GM21423 (cell line): ENCODE measurements around the gene MSLN.

Source experiments
- ATAC-seq: cut with Tn5 transposase; IDR thresholded peaks from one replicate; pipeline ENCODE4 v1.9.1; 2021; ENCODE audit warnings: mild to moderate bottlenecking, moderate library complexity; ENCODE audit not compliant: unreplicated experiment

Gene MSLN

DNA sequence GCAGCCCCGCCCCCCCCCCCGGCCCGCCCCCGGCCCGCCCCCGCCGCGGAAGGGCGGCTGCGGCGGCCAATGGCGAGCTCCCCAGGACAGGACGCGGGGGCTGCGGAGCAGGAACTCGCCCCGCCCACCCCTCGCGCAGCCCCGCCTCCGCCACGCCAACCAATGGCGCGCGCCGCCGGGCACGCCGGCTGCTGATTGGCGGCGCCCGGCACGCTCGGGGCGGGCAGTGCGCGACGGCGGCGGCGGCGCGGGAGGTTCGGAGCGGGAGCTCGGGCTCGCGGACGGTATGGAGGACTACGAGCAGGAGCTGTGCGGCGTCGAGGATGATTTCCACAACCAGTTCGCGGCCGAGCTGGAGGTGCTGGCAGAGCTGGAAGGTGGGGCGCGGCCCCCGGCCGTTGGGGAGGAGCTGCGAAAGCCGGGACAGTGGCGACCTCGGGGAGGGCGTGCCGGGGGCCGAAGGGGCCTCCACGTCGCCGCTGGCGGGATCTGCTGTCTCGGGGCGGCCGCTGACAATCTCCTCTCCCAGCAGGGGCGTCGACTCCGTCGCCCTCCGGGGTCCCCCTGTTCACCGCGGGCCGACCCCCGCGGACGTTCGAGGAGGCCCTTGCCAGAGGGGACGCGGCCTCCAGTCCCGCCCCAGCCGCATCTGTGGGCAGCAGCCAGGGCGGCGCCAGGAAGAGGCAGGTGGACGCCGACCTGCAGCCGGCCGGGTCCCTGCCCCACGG is 28.0 kb downstream of the MSLN start, which contains the start of gene CHTF18:
TSS of gene CHTF18 (plus strand) at position 222 of the 728 bp plus-strand sequence. CDS start at position 287, 65 bp downstream.
- peak; percentile 73 for ATAC-seq

DNA sequence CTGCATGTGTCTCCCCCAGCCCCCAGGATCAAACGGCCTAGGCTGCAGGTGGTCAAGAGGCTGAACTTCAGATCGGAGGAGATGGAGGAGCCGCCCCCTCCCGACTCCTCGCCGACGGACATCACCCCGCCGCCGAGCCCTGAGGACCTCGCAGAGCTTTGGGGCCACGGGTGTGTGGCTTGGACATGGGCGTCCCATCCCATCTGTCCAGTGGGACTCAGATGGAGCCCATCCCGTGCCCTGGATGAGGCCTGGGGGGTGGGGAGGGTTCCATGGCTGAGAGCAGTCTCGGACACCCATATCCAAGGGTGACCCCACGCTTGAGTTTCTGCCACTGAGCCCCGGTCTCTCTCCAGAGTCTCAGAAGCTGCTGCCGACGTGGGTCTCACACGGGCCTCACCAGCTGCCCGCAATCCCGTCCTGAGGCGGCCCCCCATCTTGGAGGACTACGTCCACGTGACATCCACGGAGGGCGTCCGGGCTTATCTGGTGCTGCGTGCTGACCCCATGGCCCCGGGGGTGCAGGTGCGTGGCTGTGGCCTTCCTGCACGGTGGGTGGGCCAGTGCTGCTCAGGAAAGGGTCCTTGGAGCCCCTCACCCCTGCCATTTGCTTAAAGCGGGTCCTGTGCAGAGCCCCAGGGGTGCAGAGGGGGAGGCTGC is 28.8 kb downstream of the MSLN start:
- no peak for ATAC-seq

DNA sequence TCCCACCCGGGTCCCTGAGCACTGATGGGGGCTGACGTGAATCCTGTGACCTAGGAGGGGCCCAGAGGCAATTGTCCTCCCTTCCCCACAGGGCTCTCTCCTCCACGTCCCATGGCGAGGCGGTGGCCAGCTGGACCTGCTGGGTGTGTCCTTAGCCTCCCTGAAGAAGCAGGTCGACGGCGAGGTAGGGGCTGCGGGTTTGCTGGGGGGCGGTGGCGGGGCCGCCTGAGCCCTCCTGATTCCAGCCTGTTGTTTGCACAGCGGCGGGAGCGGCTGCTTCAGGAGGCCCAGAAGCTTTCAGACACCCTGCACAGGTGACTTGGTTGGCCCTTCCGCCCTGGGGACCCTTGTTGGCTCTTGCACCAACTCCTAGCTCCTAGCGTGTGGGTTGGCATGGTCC is 29.6 kb downstream of the MSLN start:
- ATAC-seq: no peak

DNA sequence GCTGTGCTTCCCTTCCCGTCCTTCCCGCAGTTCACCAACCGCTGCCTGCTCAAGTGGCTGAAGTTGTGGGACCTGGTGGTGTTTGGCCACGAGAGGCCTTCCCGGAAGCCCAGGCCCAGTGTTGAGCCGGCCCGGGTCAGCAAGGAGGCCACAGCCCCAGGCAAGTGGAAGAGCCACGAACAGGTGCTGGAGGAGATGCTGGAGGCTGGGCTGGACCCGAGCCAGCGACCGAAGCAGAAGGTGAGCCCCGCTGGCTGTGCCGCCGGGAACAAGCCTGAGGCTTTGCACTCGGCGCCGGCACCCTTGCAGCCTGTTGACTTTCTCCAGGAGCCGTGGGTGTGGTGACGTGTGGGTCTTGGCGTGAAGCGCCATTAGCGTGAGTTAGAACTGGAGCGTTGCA is 30.6 kb downstream of the MSLN start:
- ATAC-seq: no peak

DNA sequence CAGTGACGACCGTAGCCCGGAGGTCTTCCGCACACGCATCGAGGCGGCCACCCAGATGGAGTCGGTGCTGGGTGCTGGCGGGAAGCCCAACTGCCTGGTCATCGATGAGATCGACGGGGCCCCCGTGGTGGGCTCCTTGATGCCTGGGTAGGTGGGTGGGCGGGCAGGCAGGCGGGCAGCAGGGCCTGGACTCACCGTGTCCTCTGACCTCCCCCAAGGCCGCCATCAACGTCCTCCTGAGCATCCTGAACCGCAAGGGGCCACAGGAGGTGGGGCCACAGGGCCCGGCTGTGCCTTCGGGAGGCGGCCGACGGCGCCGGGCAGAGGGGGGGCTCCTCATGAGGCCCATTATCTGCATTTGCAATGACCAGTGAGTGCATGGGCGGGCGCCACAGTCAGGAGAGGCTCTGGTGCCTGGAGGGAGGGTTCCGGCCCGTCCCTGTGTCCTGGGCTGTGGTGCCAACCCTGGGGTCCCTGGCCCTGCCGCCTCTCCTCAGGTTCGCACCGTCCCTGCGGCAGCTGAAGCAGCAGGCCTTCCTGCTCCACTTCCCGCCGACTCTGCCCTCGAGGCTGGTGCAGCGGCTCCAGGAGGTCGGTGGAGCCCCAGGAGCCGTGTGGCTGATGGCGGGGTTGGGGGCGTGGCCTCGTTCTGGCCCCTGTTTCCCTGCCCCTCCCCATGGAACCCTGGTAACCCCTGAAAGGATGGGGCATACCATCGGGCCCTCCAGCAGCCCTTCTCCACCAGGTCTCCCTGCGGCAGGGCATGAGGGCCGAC is 31.9 kb downstream of the MSLN start:
- no peak for ATAC-seq

DNA sequence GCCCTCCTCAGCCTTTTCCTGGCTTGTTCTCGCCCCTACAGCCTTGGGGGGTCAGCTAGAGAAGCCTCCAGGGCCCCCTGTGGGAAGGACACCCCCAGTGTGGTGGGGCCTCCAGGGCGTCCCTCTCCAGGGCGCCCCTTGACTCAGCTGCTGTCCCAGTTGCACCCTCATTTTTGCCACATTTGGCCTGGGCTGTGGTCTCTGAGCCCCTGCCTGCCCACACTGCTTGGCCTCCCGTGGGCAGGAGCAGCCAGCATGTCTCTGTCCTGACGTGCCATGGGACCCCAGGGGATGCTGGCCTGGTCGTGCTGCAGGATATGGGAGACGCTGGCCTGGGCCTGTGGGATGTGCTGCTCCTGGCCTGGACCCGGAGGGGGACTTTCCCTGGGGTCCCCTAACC is 32.9 kb downstream of the MSLN start:
- no peak for ATAC-seq

DNA sequence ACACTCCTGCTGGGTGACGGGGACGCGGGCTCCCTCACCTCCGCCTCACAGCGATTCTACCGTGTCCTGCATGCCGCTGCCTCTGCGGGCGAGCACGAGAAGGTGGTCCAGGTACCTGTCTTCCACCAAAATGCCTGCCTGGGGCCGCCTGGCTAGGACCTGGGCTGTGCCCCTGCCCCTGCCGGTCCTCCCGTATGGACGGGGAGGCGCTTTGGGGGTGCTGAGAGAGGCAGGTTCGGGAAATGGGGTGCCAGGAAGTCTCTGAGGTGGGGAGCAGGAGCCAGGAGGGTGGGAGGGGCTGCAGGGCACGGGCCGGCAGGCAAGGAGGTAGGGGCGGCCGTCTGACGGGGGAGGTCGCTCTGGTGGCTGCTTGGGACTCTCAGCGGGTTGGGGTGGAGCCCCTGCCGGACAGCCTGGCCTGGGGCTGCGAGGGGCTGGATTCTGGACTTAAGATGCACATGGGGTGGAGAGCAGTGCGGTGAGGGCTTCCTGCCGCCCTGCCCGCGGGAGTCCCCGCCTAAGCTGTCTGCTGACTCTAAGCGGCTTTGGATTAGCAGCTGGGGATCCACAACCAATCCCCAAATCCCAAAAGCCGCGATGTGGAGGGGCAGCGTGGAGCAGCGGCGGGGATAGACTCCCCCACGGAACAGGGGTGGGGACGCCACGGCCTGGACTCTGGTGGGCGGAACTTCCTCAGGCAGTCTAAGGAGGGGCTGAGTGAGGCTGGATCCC is 33.7 kb downstream of the MSLN start:
- ATAC-seq: no peak

DNA sequence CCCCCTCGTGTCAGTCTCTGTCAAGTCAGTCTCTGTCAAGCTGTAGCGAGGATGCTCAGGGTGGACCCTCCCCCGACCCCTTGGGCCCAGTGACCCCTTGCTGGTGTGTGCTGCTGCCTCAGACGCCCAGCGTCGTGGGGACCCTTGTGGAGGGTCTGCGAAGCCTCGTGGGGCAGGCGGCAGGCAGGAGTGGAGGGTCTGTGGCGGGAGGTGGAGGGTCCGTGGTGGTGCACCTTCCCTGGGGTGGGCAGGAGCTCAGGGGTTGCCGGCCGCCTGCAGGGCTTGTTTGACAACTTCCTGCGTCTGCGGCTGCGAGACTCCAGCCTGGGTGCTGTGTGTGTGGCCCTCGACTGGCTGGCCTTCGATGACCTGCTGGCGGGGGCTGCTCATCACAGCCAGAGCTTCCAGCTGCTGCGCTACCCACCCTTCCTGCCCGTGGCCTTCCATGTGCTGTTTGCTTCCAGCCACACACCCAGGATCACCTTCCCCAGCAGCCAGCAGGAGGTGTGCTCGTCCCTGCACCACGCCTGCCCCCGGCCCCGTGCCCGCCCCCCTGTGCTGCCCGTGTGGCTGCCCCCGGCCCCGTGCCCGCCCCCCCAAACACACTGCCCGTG is 34.4 kb downstream of the MSLN start:
- no peak for ATAC-seq

DNA sequence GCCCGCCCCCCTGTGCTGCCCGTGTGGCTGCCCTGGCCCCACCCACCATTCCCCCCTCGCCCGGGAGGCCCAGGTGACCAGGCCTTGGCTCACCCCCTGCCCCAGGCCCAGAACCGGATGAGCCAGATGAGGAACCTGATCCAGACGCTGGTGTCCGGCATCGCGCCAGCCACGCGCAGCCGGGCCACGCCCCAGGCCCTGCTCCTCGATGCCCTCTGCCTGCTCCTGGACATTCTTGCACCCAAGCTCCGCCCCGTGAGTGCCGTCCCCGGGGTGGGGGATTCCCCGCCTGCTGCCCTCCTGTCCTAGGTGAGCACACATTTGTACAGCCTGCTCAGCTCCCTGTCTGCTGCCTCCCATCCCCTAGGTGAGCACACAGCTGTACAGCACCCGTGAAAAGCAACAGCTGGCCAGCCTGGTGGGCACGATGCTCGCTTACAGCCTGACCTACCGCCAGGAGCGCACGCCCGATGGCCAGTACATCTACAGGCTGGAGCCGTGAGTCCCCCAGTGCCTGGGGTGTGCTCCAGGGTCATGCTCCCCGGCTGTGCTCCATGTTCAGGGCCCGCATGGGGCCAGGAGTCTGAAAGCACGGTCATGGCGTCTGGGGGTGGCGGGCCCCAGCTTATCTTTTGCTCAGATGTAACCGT is 35.2 kb downstream of the MSLN start:
- ATAC-seq: no peak

DNA sequence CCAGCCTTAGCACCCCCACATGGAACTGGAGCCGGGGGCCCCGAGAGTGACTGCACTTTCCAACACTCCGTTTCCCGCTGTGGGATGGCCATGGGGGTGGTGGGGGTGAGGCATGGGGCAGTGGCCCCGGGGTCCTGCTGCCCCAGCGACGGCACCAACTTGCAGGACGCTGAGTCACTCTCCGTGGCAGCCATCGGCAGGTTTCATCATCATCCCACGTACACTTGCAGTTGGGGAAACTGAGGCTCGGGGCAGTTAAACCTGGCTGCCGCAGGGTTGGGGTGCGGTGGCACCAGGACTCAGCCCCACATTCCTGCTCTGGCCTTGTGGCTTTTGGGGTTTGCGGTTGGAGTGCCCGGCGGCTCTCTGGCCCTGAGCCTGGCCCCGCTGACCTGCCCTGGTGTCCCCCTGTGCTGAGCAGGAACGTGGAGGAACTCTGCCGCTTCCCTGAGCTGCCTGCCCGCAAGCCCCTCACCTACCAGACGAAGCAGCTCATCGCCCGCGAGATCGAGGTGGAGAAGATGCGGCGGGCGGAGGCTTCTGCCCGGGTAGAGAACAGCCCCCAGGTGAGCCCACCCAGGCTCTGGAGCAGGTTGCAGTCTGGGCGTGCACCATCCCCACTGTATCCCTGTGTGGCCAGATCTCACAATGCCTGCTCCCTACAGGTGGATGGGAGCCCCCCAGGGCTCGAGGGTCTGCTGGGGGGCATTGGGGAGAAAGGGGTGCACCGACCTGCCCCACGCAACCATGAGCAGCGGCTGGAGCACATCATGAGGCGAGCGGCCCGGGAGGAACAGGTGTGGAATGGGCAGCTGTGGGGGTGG is 36.0 kb downstream of the MSLN start:
- no peak for ATAC-seq

DNA sequence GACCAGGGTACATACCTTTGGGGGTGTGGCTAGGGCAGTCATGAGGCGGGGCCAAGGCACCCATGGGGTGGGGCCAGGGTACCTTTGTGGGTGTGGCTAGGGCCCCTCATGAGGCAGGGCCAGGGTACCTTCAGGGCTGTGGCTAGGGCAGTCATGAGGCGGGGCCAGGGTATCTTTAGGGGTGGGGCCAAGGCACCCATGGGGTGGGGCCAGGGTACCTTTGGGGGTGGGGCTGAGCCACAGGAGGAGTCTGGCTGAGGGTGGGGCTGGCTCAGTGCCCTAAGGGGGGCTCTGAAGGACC is 36.5 kb downstream of the MSLN start:
- ATAC-seq: no peak

DNA sequence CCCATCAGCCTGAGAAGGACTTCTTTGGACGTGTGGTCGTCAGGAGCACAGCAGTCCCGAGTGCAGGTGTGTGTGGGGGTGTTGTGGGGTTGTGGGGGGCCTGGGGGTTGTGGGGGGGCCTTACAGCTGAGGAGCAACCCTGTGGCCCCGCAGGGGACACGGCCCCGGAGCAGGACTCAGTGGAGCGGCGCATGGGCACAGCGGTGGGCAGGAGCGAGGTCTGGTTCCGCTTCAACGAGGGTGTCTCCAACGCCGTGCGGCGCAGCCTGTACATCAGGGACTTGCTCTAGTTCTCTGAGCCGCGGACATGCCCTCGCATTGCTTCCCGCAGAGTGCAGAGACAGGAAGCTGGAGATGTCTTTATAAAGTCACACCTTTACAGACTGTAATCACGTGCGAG is 37.2 kb downstream of the MSLN start:
- ATAC-seq: no peak

DNA sequence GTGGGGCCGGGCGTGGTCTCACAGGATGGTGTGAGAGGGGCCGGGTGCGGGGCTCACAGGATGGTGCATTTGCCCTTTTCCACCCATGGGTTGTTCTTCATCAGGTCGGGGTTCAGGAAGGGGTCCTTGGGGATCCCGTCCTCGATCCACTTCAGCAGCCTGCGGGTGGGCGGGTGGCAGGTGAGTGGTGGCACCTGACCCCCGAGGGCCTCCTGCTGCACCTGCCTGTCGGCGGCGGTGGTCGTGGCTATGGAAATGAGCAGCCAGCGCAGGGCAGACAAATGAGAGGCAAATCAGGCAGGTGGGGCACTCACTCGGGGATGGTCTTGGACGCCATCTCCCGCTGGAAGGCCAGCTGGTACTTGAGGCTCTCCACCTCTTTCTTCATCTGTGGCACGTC is 38.1 kb downstream of the MSLN start:
- ATAC-seq: no peak

DNA sequence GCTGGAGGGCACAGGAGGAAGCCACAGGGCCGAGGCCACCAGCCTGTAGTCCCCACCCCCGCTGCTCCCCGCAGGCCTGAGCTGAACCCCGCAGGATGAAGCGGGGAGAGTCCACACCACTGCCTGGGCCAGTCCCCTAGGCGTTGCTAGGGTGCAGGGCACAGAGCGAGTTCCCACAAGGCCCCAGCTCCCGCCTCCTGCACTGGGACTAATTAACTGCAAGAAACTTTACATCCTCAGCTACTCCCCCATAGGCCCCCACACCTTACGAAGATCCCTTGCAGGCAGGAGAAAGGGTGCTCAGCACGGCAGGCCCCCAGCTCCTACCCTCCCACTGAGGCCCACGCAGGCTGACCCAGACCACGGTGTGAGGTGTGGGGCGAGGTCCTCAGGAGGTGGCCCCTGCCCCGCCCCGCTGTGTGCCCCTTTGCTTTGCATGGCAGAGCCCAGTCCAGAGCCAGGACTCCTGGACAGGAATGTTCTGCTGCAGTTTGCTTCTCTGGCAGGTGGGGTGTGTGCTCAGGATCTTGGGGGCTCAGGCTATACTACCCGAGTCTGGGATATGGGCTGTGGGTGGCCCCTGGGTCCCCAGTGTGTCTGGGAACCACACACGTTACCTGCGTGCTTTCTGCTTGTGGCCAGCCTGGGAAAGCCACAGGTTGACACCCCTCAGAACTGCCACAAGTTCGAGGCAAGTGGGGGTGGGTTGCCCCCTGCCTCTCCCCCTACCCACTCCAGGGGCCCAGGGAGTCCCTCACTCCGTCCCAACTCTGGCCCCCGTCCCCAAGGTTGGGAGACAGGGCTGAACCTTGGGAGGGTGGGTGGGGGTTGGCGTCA is 38.8 kb downstream of the MSLN start:
- ATAC-seq: no peak

DNA sequence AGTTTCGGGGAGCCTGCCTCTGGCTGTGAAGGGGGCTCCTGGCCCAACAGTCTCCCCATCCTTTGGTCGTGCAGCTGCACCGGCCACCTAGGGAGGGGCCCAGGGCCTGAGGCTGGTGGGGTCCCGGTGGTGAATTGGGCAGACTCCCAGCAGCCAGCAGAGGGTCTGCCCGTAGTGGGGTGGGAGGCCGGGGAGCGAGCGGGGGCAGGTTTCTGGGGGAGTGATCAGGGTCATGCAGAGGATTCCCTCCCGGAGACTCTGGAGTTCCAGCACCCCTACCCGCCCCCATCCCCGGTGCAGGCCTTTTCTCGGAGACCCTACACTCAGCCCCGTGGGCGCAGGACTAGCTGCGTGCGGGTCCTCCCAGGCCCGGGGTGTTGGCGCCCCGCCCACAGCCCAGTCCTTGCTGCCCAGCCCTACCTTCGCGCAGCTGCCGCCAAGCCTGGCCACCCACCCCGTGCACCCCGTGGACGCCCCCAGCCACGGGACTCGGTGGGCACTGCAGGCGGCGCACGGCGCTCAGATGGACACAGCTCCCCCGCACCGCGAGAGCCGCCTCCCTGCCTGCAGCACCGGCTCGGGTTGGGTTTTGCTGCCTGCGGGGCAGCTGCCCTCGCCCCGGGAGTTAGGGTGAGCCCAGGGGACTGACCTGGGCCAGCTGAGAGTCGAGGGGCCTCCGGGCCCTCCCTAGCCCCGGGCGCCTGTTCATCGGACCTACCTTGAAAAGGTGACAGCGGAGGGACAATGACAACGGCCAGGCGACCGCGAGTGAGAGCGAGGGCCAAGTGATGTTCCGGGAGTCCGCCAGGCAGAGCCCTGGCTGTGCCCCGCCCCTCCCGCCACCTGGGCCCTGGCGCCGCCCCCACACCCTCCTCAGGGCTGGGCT is 39.7 kb downstream of the MSLN start, which contains the start of gene GNG13:
TSS of gene GNG13 (minus strand) at position 787 of the 886 bp plus-strand sequence. CDS start 1,657 bp downstream, outside the sequence.
- no peak for ATAC-seq

DNA sequence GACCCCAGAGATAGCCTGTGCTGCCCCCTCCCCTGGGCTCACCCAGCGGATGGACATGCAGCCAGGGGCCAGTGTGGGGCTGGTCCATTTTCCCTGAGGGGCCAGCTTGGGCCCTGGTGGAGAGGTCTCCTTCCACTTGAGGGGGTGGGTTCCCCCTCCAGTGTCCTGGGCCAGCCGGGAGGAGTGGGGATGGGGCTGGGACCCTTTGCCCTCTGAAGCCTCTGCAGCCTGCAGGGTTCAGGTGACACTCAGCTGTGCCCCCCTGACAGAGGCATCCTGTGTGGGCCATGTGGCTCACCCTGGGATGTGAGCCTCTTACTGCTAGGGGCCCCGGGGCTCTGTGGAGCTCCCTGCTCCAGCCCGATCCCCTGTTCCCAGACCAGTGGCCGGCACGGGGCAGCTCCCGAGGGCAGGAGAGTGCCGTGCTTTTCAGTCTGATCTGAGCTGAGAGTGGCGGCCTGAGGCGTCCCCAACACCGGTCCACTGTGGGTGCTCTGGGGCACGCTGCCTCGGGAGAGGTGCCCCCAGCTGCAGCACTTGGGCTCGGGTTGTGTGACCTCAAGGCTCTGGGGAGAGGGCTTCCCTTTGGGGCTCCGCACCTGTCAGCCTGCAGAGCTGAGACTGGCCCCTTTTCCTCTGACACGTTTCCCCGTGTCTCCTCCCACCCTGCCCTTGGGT is 40.4 kb downstream of the MSLN start:
- no peak for ATAC-seq
